Motor neuron (in vitro differentiated cells): Measurements from ENCODE around the gene KCNA3. TPM values are rescaled to one million over a fixed set of nuclear protein-coding genes. Genes with fewer than 3 reads are reported as not detected.

Experiments used
- ATAC-seq, 8 experiments: fragments of 200-7000 bp; cut with Tn5 transposase; replicated peaks in 6 of 8; 2 replicates each; pipeline ENCODE4 v1.8.0; 2021; ENCODE audit warnings: mild to moderate bottlenecking in 8 of 8, moderate library complexity in 8 of 8
- H3K27ac ChIP-seq, 2 donors: fragments of 250-450 bp; sonication (Bioruptor Pico); 2 replicates each; pipeline ENCODE4 v1.9.0; 2021; ENCODE audit warnings: antibody characterized with exemption in 2 of 2, mild to moderate bottlenecking in 2 of 2, moderate library complexity in 1 of 2
- H3K4me1 ChIP-seq, 2 donors: fragments of 250-450 bp; sonication (Bioruptor Pico); replicated peaks in 1 of 2; 2 replicates each; pipeline ENCODE4 v1.6.1; 2021; ENCODE audit warnings: antibody characterized with exemption in 2 of 2, mild to moderate bottlenecking in 2 of 2, moderate library complexity in 1 of 2
- H3K4me3 ChIP-seq, 5 donors: fragments of 250-450 bp; sonication (Bioruptor Pico); 2 replicates each; pipeline ENCODE4 v1.9.0; 2021; ENCODE audit warnings: antibody characterized with exemption in 5 of 5, mild to moderate bottlenecking in 5 of 5, moderate library complexity in 4 of 5
- WGBS, 10 experiments: fragments of 450-650 bp; shearing (Covaris generic); methylation state at CpG; one replicate each; pipeline ENCODE4 v1.0.0; 2022; 5-methylcytosine and 5-hydroxymethylcytosine counted together
- in situ Hi-C, 9 experiments: fragments of 400-800 bp; cut with MboI; loops; one replicate each; pipeline ENCODE4 v1.15.0; 2021; ENCODE audit warnings: low sequenced_read_pairs in 9 of 9, low pct_unique_long_range_greater_than_20kb in 2 of 9; ENCODE audit not compliant: unreplicated experiment in 9 of 9
- total RNA-seq, 8 experiments: library from RNA; unstranded; fragments of 300-600 nt; gene quantifications; 2 replicates each; pipeline versions ENCODE4 v1.2.3 to v1.2.4, GENCODE V29; 2022

KCNA3 gene
- total RNA-seq, 8 experiments from 2014 or later: 0.10 to 4.3 (median 3.8) TPM; not detected in 2

DNA sequence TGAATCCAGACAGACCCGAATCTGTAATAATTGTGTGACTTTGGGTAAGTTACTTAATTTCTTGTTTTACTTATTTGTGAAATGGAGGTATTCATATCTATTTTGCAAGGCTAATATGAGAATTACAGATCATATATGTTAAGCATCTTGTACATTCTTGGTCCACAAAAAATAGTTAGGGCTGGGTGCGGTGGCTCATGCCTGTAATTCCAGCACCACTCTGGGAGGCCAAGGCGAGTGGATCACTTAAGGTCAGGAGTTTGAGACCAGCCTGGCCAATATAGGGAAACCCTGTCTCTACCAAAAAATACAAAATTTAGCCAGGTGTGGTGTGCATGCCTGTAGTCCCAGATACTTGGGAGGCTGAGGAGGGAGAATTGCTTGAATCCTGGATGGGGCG, 22.9 kb upstream of the KCNA3 start:
- Histone ChIP-seq H3K27ac (no peak overlapping the region), H3K4me1 (peaks cover 2 to 9% of the 10 kb centered on the region in 2 donors), H3K4me3 (no peak overlapping the region)
- 0 to 97% (median 82%) methylated on average over 1 to 4 of the region's 4 CpGs for WGBS, 10 experiments
- ATAC-seq: no peak
- in situ Hi-C loops: no loop called here

GRCh38 chr1:110696818-110697217, 22.1 kb upstream of the KCNA3 start:
- no peak overlapping the region for H3K27ac ChIP-seq
- ATAC-seq: no peak
- in situ Hi-C loops: no loop called here
- peaks cover 2 to 9% of the 10 kb centered on the region in 2 donors for H3K4me1 ChIP-seq
- H3K4me3 ChIP-seq: no peak overlapping the region

DNA sequence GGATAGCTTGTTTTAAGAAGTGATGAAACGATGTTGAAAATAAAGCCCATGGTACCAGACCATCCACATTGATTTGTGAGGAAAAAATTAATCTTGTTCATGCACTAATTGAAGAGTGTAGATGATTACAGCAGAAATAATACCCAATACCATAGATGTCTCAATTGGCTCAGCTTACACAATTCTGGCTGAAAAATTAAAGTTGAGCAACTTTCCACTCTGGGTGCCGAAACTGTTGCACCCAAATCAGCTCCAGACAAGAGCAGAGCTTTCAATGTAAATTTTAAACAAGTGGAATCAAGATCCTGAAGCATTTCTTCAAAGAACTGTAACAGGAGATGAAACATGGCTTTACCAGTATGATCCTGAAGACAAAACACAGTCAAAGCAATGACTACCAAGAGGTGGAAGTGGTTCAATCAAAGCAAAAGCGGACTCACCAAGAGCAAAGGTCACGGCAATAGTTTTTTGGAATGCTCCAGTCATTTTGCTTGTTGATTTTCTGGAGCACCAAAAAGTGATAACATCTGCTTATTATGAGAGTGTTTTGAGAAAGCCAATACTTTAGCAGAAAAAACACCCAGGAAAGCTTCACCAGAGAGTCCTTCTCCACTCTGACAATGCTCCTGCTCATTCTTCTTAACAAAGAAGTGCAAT, 16.1 kb upstream of the KCNA3 start:
- WGBS, 10 experiments: 31 to 100% (median 78%) methylated on average over 1 to 4 of the region's 4 CpGs

GRCh38 chr1:110689868-110690267, 15.1 kb upstream of the KCNA3 start:
- ATAC-seq: peak in 3 of 8 experiments; percentile 30 to 44 (median 40)
- in situ Hi-C loops: no loop called here
- Histone ChIP-seq H3K27ac (no peak overlapping the region), H3K4me3 (no peak overlapping the region), H3K4me1 (peaks cover 0 to 7% of the 10 kb centered on the region in 2 donors)

More for the DNA sequence above, 16.1 kb upstream of the KCNA3 start:
- no peak for ATAC-seq
- in situ Hi-C loops: no loop called here
- H3K4me1 ChIP-seq: peaks cover 0 to 7% of the 10 kb centered on the region in 2 donors
- no peak overlapping the region for H3K27ac ChIP-seq
- no peak overlapping the region for H3K4me3 ChIP-seq

- 20 to 86% (median 50%) methylated on average over 1 to 3 of the region's 3 CpGs for WGBS, 10 experiments
- peak in 5 of 8 experiments; percentile 49 to 67 (median 67) for ATAC-seq
- no peak overlapping the region for H3K27ac ChIP-seq
- peaks cover 0 to 7% of the 10 kb centered on the region in 2 donors for H3K4me1 ChIP-seq
- in situ Hi-C loops: no loop called here
- H3K4me3 ChIP-seq: no peak overlapping the region
Observed at GRCh38 chr1:110688514-110688913, 13.8 kb upstream of the KCNA3 start.

DNA sequence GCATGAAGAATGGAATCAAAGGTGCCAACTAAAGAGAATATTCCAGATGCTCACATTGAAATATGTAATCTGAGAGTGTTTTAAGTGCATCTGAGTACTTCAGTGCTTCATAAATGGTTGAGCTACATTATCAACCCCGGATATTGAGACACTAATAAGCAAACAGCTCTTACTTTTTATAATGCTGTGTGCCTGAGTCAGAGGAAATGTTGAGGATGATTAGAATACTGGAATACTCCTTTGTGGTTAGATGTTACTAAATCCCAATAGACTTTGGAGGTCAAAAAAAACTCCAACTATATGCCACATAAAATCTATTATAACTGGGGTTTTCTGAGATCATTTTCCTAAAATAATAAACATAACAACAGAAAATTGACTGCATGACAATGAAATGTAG, 12.5 kb upstream of the KCNA3 start:
- in situ Hi-C loops: no loop called here
- Histone ChIP-seq H3K4me3 (no peak overlapping the region), H3K4me1 (peaks cover 0 to 7% of the 10 kb centered on the region in 2 donors), H3K27ac (no peak overlapping the region)
- no peak for ATAC-seq
- 0 to 92% (median 50%) methylated on average over 1 of the region's 1 CpG; no CpG with 5 or more reads in 2 of the 10 experiments for WGBS, 10 experiments

DNA sequence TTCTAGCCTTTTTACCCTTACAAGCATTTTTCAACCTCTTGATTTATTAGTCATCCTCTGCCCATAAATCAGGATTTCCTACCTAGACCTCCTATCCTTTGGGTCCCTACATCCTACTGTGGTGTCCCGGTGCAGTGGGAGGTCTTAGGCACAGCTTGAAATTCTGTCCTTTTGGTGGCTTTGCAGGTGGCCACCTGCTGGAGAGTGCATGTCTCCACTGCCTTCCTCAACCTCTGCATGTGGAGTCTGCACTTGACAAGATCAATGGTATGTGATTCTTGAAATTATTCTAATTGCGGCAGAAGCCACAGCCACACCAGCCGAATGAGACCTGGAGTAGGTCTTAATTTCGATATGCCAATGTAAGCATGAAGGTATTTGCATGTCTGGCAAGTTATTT, 11.4 kb upstream of the KCNA3 start:
- ATAC-seq: no peak
- WGBS, 10 experiments: 40 to 100% (median 90%) methylated on average over 1 to 4 of the region's 4 CpGs; no CpG with 5 or more reads in 1 of the 10 experiments
- Histone ChIP-seq H3K27ac (no peak overlapping the region), H3K4me3 (no peak overlapping the region), H3K4me1 (peaks cover 0 to 7% of the 10 kb centered on the region in 2 donors)
- in situ Hi-C loops: no loop called here

GRCh38 chr1:110684491-110684890, 9.8 kb upstream of the KCNA3 start:
- ATAC-seq: peak in 1 of 8 experiments; percentile 42
- no peak overlapping the region for H3K27ac ChIP-seq
- peaks cover 0 to 7% of the 10 kb centered on the region in 2 donors for H3K4me1 ChIP-seq
- WGBS, 10 experiments: 6 to 80% (median 59%) methylated on average over 1 to 2 of the region's 2 CpGs; no CpG with 5 or more reads in 3 of the 10 experiments
- in situ Hi-C loops: no loop called here
- no peak overlapping the region for H3K4me3 ChIP-seq

GRCh38 chr1:110682898-110683297, 8.2 kb upstream of the KCNA3 start:
- no peak overlapping the region for H3K27ac ChIP-seq
- no peak overlapping the region for H3K4me3 ChIP-seq
- ATAC-seq: peak in 1 of 8 experiments; percentile 44
- in situ Hi-C loops: no loop called here
- no peaks in the 10 kb centered on the region for H3K4me1 ChIP-seq
- 0 to 100% (median 53%) methylated on average over 1 of the region's 1 CpG; no CpG with 5 or more reads in 2 of the 10 experiments for WGBS, 10 experiments

DNA sequence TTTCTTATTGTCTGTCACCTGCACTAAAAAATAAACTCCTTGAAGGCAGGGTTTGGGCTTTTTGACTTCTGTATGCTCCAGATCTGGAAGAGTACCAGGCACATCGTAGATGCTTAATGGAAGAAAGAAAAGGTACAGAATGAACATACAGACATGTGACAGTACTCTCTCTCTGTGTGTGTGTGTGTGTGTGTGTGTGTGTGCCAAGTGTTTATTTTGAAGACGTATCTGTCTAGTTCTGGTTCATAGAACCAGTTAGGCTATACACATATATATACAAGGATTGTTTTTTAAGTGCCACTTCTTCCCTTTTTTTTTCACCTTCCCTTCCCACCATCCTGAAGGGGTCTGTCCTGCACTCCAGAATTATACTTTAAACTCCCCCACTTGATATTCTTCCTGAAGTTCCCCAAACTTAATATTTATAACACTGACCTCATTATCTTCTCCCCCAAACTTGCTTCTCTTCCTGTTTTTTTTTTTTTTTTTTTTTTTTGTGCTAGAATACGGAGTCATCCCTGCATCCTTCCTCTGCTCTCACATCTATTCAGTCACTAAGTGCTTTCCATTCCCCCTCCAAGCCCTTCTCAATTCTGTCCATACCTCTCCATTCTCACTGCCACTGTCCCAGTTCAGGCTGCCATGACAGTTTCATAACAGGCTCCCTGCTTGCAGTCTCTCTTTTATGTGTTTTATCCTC, 5.4 kb upstream of the KCNA3 start:
- WGBS, 10 experiments: 0 to 100% (median 57%) methylated on average over 1 to 3 of the region's 3 CpGs
- Histone ChIP-seq H3K4me3 (no peak overlapping the region), H3K4me1 (peaks cover 0 to 4% of the 10 kb centered on the region in 2 donors), H3K27ac (no peak overlapping the region)
- ATAC-seq: no peak
- in situ Hi-C loops: no loop called here

DNA sequence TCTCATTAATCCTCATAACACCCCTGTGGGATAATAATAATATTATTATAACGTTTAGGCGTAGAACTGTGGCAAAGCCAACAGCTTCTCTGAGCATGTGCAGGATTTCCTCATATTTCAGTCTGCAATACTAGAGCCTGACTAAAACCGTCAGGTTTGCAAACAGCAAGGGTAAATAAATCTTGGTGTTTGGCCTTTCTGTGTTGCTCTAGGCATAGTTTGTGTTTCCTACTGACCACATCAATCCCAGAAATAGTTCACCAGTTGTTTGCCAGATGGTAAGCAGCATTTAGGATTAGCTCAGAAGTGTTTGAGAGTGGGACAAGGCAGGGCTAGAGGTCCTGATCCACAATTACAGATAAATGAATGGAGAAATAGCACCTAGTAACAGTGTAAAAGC, 2.8 kb upstream of the KCNA3 start:
- no peak overlapping the region for H3K27ac ChIP-seq
- 0 to 90% (median 77%) methylated on average over 1 to 3 of the region's 3 CpGs; no CpG with 5 or more reads in 2 of the 10 experiments for whole genome bisulfite sequencing, 10 experiments
- no peak for ATAC-seq

DNA sequence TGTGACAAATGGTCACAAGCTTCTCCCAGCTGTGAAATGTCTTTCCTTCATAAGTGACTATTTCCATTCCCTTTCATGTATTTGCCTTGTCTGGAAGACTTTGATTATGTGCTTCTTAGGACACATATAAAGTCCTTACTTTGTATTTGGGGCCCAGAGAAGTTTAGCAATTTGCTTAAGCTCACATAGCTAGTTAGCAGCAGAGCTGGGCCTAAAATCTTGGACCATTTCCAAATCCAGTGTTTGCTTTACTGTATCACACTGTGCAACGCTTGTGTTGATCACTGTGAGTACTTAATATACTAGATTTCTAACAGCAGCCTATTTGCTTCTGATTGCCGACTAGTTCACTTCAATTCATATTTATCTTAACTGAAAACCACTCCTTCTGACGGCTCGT, 2.2 kb upstream of the KCNA3 start:
- no peak for ATAC-seq
- no peak overlapping the region for H3K4me3 ChIP-seq
- in situ Hi-C loops: no loop called here
- WGBS, 10 experiments: 39 to 92% (median 71%) methylated on average over 1 to 4 of the region's 4 CpGs; no CpG with 5 or more reads in 1 of the 10 experiments
- no peak overlapping the region for H3K27ac ChIP-seq
- peaks cover 7 to 22% of the 10 kb centered on the region in 2 donors for H3K4me1 ChIP-seq

More for the DNA sequence above, 2.8 kb upstream of the KCNA3 start:
- no peak overlapping the region for H3K4me3 ChIP-seq
- in situ Hi-C loops: no loop called here
- peaks cover 2 to 18% of the 10 kb centered on the region in 2 donors for H3K4me1 ChIP-seq

- Histone ChIP-seq H3K4me3 (peak overlapping the region; percentile 45 to 65 (median 58)), H3K27ac (peak overlapping the region in 1 of 2 donors; percentile 38), H3K4me1 (peaks cover 16 to 30% of the 10 kb centered on the region in 2 donors)
- ATAC-seq: peak in 1 of 8 experiments; percentile 56
- in situ Hi-C loops: no loop called here
- WGBS, 10 experiments: 22 to 80% (median 50%) methylated on average over 1 to 18 of the region's 57 CpGs; no CpG with 5 or more reads in 2 of the 10 experiments
Observed at GRCh38 chr1:110675060-110675791, 486 bp upstream of the KCNA3 start.
